Lower leg skin (tissue), 4 donors: Measurements from ENCODE around the gene DLGAP1. TPM values are rescaled to one million over a fixed set of nuclear protein-coding genes. Genes with fewer than 3 reads are reported as not detected.

ENCODE experiments used
- DNase-seq, 2 donors: peaks; one replicate each; pipeline ENCODE4 v3.0.0-alpha.2; 2019; ENCODE audit warnings: low spot score in 2 of 2
- H3K4me3 ChIP-seq: fragments of 200-600 bp; sonication (generic); 2 replicates; pipeline ENCODE4 v1.5.1; 2017; ENCODE audit warnings: mild to moderate bottlenecking, low read depth; ENCODE audit not compliant: poor library complexity, severe bottlenecking
- POLR2A ChIP-seq, 2 donors: fragments of 450-650 bp; IDR thresholded peaks; one replicate each; pipeline ENCODE4 v1.6.1; 2016 to 2017; ENCODE audit warnings: antibody characterized with exemption in 2 of 2, mild to moderate bottlenecking in 1 of 2, moderate library complexity in 1 of 2
- WGBS, 2 donors: methylation state at CpG; one replicate each; pipeline ENCODE4 v1.1.5; 2018; 5-methylcytosine and 5-hydroxymethylcytosine counted together
- intact Hi-C: fragments of 100-400 bp; cut with DNase I; formaldehyde crosslinking; loops from one replicate; pipeline ENCODE4 v1.15.0; 2023; ENCODE audit warnings: low total_unique reads
- total RNA-seq, 4 donors: library from RNA; depleted of rRNA; stranded (reverse); fragments of >200 nt; gene quantifications; one replicate each; pipeline ENCODE4 v1.1.0, GENCODE V29; 2016
- TF ChIP-seq, protein P1 (sequence below), 3 donors: fragments of 450-650 bp; IDR thresholded peaks; one replicate each; pipeline ENCODE4 v1.5.1; 2016; ENCODE audit warnings: antibody characterized with exemption in 3 of 3, mild to moderate bottlenecking in 3 of 3, moderate library complexity in 2 of 3

The DLGAP1 gene
- total RNA-seq, 4 donors from 2014 or later = 0.34 to 1.3 (median 0.82) TPM

DNA sequence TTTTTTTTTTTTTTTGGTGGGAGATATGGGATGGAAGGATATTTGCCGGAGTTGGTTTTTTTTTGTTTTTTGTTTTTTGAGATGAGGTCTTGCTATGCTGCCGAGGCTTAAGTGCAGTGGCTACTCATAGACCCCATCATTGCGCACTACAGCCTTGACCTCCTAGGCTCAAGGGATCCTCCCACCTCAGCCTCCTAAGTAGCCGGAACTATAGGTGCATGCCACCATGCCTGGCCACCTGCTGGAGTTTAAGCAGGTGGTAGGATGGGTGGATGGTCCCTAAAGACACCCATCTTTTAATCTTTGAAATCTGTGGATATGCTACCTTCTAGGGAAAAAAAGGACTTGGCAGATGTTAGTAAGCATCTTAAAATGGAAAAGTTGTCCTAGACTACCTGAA is 835.4 kb downstream of the DLGAP1 start:
- intact Hi-C loops = no loop called here
- WGBS, 2 donors = 95 to 96% methylated on average over 4 of the region's 4 CpGs
- H3K4me3 ChIP-seq = no peak overlapping the region
- peak in 1 of 2 donors; percentile 53 for DNase-seq
- TF ChIP-seq POLR2A (IDR thresholded peaks at IDR 0.05) = no peak
- TF ChIP-seq, protein P1, sequence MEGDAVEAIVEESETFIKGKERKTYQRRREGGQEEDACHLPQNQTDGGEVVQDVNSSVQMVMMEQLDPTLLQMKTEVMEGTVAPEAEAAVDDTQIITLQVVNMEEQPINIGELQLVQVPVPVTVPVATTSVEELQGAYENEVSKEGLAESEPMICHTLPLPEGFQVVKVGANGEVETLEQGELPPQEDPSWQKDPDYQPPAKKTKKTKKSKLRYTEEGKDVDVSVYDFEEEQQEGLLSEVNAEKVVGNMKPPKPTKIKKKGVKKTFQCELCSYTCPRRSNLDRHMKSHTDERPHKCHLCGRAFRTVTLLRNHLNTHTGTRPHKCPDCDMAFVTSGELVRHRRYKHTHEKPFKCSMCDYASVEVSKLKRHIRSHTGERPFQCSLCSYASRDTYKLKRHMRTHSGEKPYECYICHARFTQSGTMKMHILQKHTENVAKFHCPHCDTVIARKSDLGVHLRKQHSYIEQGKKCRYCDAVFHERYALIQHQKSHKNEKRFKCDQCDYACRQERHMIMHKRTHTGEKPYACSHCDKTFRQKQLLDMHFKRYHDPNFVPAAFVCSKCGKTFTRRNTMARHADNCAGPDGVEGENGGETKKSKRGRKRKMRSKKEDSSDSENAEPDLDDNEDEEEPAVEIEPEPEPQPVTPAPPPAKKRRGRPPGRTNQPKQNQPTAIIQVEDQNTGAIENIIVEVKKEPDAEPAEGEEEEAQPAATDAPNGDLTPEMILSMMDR (IDR thresholded peaks at IDR 0.05) = no peak

DNA sequence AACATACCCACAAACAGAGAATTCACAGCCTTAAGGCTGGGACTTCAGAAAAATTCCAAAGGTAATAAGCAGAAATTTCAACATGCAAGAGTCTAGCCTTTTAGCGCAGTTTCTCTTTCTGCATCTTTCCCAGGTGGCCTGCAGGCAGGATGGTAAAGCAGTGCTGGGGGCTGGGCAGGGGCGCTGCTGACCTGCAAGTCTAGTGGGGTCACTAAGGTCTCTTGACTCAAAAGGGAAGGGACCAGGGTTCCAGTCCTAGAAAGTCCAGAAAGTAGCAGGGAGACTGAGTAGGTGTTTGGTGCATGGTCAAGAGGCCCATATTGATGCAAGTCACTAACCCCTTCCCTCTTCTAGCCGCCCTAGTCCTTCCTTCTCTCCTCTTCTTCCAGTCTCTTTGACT is 835.9 kb downstream of the DLGAP1 start:
- 96 to 98% methylated on average over 3 of the region's 3 CpGs for WGBS, 2 donors
- peak in 1 of 2 donors; percentile 62 for DNase-seq
- intact Hi-C loops = no loop called here
- H3K4me3 ChIP-seq = no peak overlapping the region
- TF ChIP-seq, protein P1 (IDR thresholded peaks at IDR 0.05) = no peak
- no peak for TF ChIP-seq POLR2A (IDR thresholded peaks at IDR 0.05)

DNA sequence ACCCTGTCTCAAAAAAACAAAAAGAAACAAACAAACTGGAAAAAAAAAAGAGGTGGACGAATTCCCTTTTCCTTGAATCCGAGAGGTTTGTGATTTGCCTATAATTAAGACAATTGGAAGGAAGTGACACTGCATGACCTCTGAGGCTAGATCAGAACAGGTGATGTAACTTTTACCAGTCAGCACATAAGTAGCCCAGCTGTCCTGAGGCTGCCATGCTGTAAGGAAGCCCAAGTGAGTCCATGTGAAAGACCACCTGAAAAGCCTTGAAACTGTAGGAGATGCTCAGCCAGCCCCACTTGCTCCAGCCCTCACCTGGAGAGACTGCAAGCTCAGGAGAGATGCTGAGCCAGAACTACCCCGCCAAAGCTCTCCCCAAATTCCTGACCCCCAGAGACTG is 838.4 kb downstream of the DLGAP1 start:
- WGBS, 2 donors = 93 to 96% methylated on average over 3 of the region's 3 CpGs
- DNase-seq = peak in 1 of 2 donors; percentile 43

DNA sequence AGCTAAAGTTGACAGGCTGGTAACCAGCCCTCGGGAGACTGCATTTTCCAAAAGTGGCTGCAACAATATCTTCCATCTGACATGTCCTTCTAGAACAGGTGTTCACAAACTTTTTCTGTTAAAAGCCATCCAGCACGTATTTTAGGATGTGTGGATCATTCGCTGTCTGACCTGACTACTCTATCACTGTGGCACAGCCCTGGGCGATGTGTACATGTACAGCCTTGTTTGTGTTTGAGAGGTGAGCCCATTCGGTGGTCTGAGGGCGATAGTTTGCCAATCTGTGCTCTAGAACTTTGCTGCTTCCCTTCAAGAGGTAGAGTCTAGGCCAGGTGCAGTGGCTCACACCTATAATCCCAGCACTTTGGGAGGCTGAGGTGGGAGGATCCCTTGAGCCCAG is 839.0 kb downstream of the DLGAP1 start:
- TF ChIP-seq, protein P1 (IDR thresholded peaks at IDR 0.05) = no peak
- TF ChIP-seq POLR2A (IDR thresholded peaks at IDR 0.05) = no peak
- intact Hi-C loops = no loop called here
- DNase-seq = peak in 1 of 2 donors; percentile 57
- WGBS, 2 donors = 93% methylated on average over 6 of the region's 6 CpGs
- no peak overlapping the region for H3K4me3 ChIP-seq

More for the DNA sequence above, 838.4 kb downstream of the DLGAP1 start:
- TF ChIP-seq, protein P1 (IDR thresholded peaks at IDR 0.05) = no peak
- no peak for TF ChIP-seq POLR2A (IDR thresholded peaks at IDR 0.05)
- intact Hi-C loops = no loop called here
- H3K4me3 ChIP-seq = no peak overlapping the region

DNA sequence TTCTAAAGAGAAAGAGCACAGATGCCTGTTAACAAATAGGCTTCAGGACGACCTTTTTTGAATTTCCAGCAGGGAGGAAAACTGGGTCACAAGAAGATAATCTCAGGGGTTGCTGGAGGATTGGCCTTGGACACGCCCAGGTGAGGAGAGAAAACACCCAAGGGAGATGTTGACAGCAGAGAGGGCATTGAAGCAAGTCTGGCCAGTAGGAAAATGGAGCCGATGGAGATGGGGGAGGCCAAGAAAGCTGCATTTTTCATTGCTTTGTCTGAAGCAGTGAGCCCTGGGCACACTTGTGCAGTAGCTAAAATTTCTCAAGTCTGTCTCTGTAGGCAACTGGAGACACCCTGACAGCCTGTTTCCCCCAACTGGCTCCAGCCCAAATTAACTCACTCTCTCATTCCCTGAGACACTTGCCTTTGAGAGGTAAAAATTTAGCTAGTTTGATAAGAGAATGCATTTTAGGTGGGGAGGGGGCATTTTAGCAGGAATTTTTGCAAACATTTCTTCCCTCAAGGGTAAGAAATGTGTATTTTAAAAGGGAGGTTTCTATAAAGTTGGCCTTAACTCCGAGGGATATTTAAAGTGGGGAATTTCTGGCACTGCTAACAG is 839.6 kb downstream of the DLGAP1 start:
- peak in 1 of 2 donors; percentile 58 for DNase-seq
- 56 to 59% methylated on average over 4 of the region's 4 CpGs for WGBS, 2 donors

More for the DNA sequence above, 839.6 kb downstream of the DLGAP1 start:
- TF ChIP-seq, protein P1 (IDR thresholded peaks at IDR 0.05) = no peak
- no peak for TF ChIP-seq POLR2A (IDR thresholded peaks at IDR 0.05)
- intact Hi-C loops = no loop called here
- H3K4me3 ChIP-seq = no peak overlapping the region
